NT2/D1 (cell line): ENCODE data around the gene ASPSCR1.

ENCODE experiments used
- YY1 ChIP-seq: IDR thresholded peaks from 2 replicates; pipeline ENCODE4 v1.6.1; 2011; ENCODE audit not compliant: insufficient read length, insufficient read depth
- ZNF274 ChIP-seq: IDR thresholded peaks from 2 replicates; pipeline ENCODE4 v1.6.1; 2011; ENCODE audit warnings: mild to moderate bottlenecking, low read depth, low read length

DNA sequence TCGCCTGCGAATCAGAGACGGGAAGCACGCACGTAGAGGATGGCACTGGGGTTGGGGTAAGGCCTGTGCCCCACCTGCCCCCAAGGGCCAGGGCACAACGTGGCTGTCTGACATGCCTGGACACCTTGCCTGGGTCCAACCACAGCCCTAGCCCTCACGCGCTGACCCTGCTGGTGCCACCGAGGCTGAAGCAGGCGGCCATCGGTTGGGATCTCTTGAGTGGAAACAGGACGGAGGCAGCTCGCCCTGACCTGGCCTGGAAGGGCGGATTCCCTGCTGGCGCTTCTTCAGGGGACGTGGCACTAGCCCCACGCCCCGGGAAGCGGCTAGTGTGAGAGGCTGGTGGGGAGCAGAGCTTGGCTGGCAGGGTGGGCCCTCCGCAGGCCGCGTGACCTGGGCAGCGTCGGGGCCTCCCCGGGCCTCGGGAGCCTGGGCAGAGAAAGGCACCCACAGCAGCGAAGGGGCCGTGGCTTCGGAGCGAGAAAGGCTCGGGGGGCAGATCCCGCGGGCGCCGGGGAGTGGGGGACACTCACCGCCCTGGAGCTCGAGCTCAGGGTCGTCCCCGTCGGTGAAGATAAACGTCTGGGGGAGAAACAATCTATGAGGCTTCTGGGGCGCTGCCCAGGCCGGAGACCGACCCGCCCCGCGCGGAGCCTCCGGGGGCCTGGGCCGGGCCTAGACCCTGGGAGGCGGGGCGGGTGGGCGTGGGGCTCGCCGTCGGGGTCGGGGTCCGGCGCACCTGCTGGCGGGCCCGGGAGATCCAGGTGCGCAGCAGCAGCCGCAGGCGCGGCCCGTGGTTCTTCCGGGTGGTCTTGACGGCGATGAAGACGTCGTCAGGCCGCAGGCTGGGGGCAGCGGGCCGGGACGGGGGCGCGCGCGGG is 73.6 kb downstream of the ASPSCR1 start:
- TF ChIP-seq ZNF274 (no peak), YY1 (no peak)
